ENCODE data around the gene SMIM41.

DNA sequence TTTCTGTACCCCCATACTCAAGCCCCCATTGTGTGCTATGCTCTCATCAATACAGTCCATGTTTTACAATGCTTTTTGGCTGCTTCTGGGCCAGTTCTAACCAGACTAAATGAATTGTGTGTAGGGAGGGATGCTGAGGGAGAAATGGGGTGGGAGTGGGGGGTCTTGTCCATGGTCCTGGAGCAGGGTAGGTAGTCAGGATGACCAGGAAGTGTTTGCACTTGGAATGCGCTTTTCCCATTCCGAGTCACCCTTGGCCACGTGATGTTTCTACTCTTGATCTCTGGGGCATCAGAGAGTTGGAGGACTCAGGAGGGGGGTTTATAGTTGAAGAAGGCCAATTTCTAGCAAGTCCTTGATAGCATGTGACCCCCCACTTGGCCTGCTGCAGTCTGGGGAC is 1.2 kb upstream of the SMIM41 start:
- TF ChIP-seq, protein P1, sequence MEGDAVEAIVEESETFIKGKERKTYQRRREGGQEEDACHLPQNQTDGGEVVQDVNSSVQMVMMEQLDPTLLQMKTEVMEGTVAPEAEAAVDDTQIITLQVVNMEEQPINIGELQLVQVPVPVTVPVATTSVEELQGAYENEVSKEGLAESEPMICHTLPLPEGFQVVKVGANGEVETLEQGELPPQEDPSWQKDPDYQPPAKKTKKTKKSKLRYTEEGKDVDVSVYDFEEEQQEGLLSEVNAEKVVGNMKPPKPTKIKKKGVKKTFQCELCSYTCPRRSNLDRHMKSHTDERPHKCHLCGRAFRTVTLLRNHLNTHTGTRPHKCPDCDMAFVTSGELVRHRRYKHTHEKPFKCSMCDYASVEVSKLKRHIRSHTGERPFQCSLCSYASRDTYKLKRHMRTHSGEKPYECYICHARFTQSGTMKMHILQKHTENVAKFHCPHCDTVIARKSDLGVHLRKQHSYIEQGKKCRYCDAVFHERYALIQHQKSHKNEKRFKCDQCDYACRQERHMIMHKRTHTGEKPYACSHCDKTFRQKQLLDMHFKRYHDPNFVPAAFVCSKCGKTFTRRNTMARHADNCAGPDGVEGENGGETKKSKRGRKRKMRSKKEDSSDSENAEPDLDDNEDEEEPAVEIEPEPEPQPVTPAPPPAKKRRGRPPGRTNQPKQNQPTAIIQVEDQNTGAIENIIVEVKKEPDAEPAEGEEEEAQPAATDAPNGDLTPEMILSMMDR (IDR thresholded peaks at IDR 0.05) = no peak
- no peak for TF ChIP-seq POLR2A (IDR thresholded peaks at IDR 0.05)
